ENCODE results near the gene CFAP45. TPM values are rescaled to one million over a fixed set of nuclear protein-coding genes. Genes with fewer than 3 reads are reported as not detected.

CFAP45 gene
- total RNA-seq, 1 donor from 2014 or later = 1.8 TPM

DNA sequence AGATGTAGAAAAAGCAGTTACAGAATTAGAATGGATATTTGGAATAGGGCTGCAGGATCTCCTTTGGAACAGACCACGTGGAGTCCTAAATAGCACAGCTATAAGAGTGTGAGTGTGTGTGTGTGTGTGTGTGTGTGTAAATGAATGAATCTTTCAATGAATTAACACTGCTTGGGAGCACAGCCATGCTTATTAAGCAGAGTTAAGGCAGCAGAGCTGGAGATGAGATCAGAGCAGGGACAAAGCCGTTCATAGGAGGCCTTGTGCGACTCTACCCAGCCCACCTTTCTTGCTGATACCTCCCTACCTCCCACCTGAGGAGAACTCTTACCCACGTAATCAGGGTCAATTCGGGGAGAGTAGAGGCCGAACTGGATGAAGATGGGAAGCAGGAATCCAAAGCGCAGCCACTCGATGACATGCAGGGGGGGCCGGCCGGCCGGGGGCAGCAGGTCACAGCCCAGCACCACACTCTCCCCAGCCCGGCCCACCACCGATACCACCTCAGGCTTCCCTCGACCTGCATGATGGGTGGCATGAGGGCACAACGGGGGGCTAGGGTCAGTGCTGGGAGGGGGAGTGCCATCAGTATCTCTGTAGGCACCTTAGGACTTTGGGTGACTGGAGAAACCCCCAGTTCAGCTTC lies 42.8 kb upstream of the CFAP45 start:
- no peak overlapping the region for H3K27ac Mint-ChIP-seq
- H3K9me3 Mint-ChIP-seq = no peaks in the 10 kb centered on the region
- ATAC-seq (ENCODE audit: low read depth) (no peak), DNase-seq (no peak)
- TF ChIP-seq, protein P1, sequence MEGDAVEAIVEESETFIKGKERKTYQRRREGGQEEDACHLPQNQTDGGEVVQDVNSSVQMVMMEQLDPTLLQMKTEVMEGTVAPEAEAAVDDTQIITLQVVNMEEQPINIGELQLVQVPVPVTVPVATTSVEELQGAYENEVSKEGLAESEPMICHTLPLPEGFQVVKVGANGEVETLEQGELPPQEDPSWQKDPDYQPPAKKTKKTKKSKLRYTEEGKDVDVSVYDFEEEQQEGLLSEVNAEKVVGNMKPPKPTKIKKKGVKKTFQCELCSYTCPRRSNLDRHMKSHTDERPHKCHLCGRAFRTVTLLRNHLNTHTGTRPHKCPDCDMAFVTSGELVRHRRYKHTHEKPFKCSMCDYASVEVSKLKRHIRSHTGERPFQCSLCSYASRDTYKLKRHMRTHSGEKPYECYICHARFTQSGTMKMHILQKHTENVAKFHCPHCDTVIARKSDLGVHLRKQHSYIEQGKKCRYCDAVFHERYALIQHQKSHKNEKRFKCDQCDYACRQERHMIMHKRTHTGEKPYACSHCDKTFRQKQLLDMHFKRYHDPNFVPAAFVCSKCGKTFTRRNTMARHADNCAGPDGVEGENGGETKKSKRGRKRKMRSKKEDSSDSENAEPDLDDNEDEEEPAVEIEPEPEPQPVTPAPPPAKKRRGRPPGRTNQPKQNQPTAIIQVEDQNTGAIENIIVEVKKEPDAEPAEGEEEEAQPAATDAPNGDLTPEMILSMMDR (IDR thresholded peaks at IDR 0.05) = no peak
- H3K4me3 Mint-ChIP-seq = no peak overlapping the region
- CTCF ChIA-PET = no interaction called here
- peaks cover 34% of the 10 kb centered on the region for H3K27me3 Mint-ChIP-seq
- POLR2A ChIA-PET = no interaction called here
- peaks cover 31% of the 10 kb centered on the region for H3K4me1 Mint-ChIP-seq
- H3K36me3 Mint-ChIP-seq (ENCODE audit: low read depth) = no peaks in the 10 kb centered on the region
- intact Hi-C loops (cut with micrococcal nuclease) = no loop called here

DNA sequence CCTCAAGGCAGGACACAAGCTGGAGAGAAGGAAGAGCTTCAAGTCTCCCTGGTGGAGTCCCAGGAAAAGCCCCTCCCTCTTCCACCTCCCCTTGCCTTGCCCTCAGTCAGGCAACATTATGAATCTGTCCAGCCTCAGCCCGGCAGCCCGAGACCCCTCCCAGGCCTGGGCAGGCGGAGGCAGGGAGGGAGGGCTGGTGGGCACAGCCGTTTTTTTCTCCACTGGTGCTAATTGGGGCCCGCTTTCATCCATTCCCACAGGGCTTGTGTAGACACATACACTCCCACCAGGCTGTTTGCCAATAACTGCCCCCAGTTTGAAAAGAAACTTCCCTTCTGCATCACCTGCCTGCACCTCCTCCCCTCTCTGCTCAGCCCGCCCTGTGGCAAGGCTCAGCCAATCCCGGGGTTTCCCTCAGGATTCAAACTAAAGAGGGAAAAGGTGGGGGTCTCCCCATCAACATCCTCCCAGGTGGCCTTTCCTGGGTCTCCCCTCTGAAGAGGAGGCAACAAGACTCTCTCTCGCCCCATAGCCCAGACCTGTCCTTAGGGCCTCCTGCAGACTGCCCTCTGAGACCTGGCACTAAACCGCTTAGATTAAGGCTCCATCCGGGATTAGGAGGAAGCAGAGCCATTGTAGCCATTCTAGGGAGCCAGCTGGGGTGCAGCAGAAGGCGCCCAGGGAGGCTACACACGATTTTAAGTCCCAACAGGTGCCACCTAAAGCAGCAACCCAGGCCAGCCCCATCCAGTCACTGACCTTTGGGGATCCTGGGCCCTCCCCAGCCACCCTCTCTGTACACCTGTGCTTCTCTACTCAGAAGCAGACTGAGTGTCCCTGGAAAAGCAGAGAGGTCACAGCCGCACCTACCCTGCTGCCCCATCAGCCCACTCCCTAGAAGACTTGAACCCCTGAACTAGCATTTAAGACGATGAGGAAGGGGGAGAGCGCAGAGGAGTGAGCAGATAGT lies 41.9 kb upstream of the CFAP45 start:
- POLR2A ChIA-PET = no interaction called here
- peaks cover 34% of the 10 kb centered on the region for H3K27me3 Mint-ChIP-seq
- no peak for DNase-seq

DNA sequence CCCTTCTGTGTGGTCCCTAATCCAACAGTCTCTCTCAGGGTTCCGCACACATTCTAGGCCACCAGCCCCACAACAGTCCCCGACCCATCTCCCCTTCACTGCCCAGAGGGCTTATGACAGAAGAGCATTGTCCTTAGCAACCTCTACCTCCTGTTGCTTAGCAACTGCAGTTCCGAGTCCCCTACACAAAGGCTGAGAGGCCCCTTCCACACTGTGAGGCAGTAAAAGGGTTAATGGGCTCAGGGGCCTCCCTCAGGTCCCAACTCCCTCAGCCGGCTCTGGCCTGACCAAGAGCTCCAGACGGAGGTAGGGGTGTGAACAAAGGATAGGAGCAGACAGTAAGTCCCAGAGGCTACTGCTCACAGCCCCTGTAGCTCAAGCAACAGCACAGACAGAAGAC lies 41.2 kb upstream of the CFAP45 start:
- POLR2A ChIA-PET = no interaction called here

More for the DNA sequence above, 41.9 kb upstream of the CFAP45 start:
- no peak for ATAC-seq (ENCODE audit: low read depth)
- TF ChIP-seq, protein P1 (IDR thresholded peaks at IDR 0.05) = no peak
- Mint-ChIP-seq H3K9me3 (no peaks in the 10 kb centered on the region), H3K27ac (no peak overlapping the region), H3K36me3 (ENCODE audit: low read depth) (no peaks in the 10 kb centered on the region), H3K4me1 (peaks cover 40% of the 10 kb centered on the region), H3K4me3 (no peak overlapping the region)
- intact Hi-C loops (cut with micrococcal nuclease) = no loop called here
- CTCF ChIA-PET = interaction anchor here (7.6 kb wide), 1 partner anchor 64 kb away, joined by 76 read pairs; no protein-coding TSS in a partner anchor

DNA sequence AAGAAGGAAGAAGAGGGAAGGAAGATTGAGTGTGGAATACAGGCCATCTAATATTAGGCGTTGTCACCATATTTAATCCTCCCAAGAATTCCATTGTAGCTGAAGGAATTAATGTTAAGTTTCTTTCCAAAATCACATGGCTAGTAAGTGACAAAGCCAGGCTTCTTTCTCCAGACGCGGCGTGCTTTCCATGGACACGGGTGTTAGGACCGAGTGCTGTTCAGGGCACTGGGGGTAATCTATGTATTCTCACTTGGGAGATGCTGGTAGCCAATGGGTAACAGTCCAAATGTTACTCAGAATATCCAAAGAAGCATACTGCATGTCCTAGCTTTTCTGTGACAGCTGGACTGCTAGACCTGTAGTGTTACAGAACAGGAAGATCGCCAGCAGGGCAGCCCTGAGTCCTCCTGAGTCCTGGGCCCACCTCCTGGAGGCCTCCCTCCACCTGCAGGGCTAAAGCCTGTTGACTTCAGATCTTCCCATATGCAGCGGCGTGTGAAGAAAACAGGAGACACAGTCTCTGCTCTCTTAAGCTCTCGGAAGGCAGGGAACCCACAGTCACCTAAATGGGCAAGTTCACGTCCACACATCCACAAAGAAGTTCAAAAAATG lies 40.1 kb upstream of the CFAP45 start:
- H3K27me3 Mint-ChIP-seq = peaks cover 24% of the 10 kb centered on the region
- POLR2A ChIA-PET = no interaction called here

More for the DNA sequence above, 41.2 kb upstream of the CFAP45 start:
- intact Hi-C loops (cut with micrococcal nuclease) = no loop called here
- TF ChIP-seq, protein P1 (IDR thresholded peaks at IDR 0.05) = no peak
- H3K27ac Mint-ChIP-seq = no peak overlapping the region
- no peak for DNase-seq
- no peak overlapping the region for H3K4me3 Mint-ChIP-seq
- H3K36me3 Mint-ChIP-seq (ENCODE audit: low read depth) = no peaks in the 10 kb centered on the region
- H3K9me3 Mint-ChIP-seq = no peaks in the 10 kb centered on the region
- ATAC-seq (ENCODE audit: low read depth) = no peak
- H3K4me1 Mint-ChIP-seq = peaks cover 47% of the 10 kb centered on the region
- CTCF ChIA-PET = interaction anchor here (7.6 kb wide), 1 partner anchor 65 kb away, joined by 76 read pairs; no protein-coding TSS in a partner anchor
- peaks cover 29% of the 10 kb centered on the region for H3K27me3 Mint-ChIP-seq

More for the DNA sequence above, 40.1 kb upstream of the CFAP45 start:
- TF ChIP-seq, protein P1 (IDR thresholded peaks at IDR 0.05) = no peak
- Mint-ChIP-seq H3K9me3 (no peaks in the 10 kb centered on the region), H3K36me3 (ENCODE audit: low read depth) (no peaks in the 10 kb centered on the region), H3K4me3 (no peak overlapping the region), H3K4me1 (peaks cover 50% of the 10 kb centered on the region), H3K27ac (no peak overlapping the region)
- DNase-seq (no peak), ATAC-seq (ENCODE audit: low read depth) (no peak)
- CTCF ChIA-PET = interaction anchor here (0.6 to 7.6 kb wide), 4 partner anchors 50 to 279 kb away, joined by 3 to 76 read pairs (median 4); no protein-coding TSS in a partner anchor
- intact Hi-C loops (cut with micrococcal nuclease) = no loop called here
